Neutrophil (primary cell): ENCODE measurements around the gene INPP4B.

Experiments
- H3K27ac ChIP-seq: fragments of 200-600 bp; sonication (generic); 2 replicates; pipeline ENCODE4 v1.5.1; 2016; ENCODE audit warnings: mild to moderate bottlenecking, moderate library complexity
- H3K27me3 ChIP-seq: fragments of 200-600 bp; sonication (generic); 2 replicates; pipeline ENCODE4 v1.6.0; 2016; ENCODE audit warnings: mild to moderate bottlenecking
- H3K36me3 ChIP-seq: fragments of 200-600 bp; sonication (generic); 2 replicates; pipeline ENCODE4 v1.5.1; 2017
- H3K4me1 ChIP-seq, 2 experiments: fragments of 200-600 bp in 1 of 2; sonication (generic) in 1 of 2; 1 replicate in 1 of 2; 2 replicates in 1 of 2; pipeline versions ENCODE4 v1.5.1 to v1.6.1; 2013 to 2016; ENCODE audit warnings: low read depth in 1 of 2, low read length in 1 of 2, mild to moderate bottlenecking in 1 of 2, moderate library complexity in 1 of 2; ENCODE audit not compliant: control insufficient read depth in 1 of 2, insufficient read depth in 1 of 2
- H3K4me3 ChIP-seq, 2 experiments: fragments of 200-600 bp in 1 of 2; sonication (generic) in 1 of 2; 1 replicate in 1 of 2; 2 replicates in 1 of 2; pipeline ENCODE4 v1.5.1; 2013 to 2016; ENCODE audit warnings: low read depth in 1 of 2, low read length in 1 of 2, mild to moderate bottlenecking in 1 of 2, moderate library complexity in 1 of 2
- H3K9me3 ChIP-seq: fragments of 200-600 bp; sonication (generic); 2 replicates; pipeline ENCODE4 v1.5.1; 2016
- CTCF ChIP-seq: fragments of 200-600 bp; sonication (generic); IDR thresholded peaks from 2 replicates; pipeline ENCODE4 v1.5.1; 2016; ENCODE audit warnings: antibody characterized with exemption

The INPP4B gene

GRCh38 chr4:142158980-142159379 is 687.1 kb downstream of the INPP4B start:
- H3K4me3 ChIP-seq = no peak overlapping the region
- H3K36me3 ChIP-seq = no peaks in the 10 kb centered on the region
- H3K9me3 ChIP-seq = no peaks in the 10 kb centered on the region
- TF ChIP-seq CTCF = no peak
- no peaks in the 10 kb centered on the region for H3K27me3 ChIP-seq
- no peak overlapping the region for H3K27ac ChIP-seq
- H3K4me1 ChIP-seq = no peaks in the 10 kb centered on the region

- Histone ChIP-seq H3K27ac (no peak overlapping the region), H3K4me3 (no peak overlapping the region), H3K27me3 (no peaks in the 10 kb centered on the region), H3K9me3 (no peaks in the 10 kb centered on the region), H3K4me1 (no peaks in the 10 kb centered on the region), H3K36me3 (no peaks in the 10 kb centered on the region)
- no peak for TF ChIP-seq CTCF
These were observed 689.8 kb downstream of the INPP4B start for GRCh38 chr4:142156256-142156655.

- Histone ChIP-seq H3K36me3 (no peaks in the 10 kb centered on the region), H3K4me3 (no peak overlapping the region)
These were observed 690.8 kb downstream of the INPP4B start for GRCh38 chr4:142155347-142155746.

GRCh38 chr4:142150483-142150882 is 695.6 kb downstream of the INPP4B start:
- no peak overlapping the region for H3K4me3 ChIP-seq
- no peaks in the 10 kb centered on the region for H3K9me3 ChIP-seq
- no peak overlapping the region for H3K27ac ChIP-seq
- TF ChIP-seq CTCF = no peak
- H3K27me3 ChIP-seq = no peaks in the 10 kb centered on the region
- no peaks in the 10 kb centered on the region for H3K36me3 ChIP-seq
- H3K4me1 ChIP-seq = no peaks in the 10 kb centered on the region

More at GRCh38 chr4:142155347-142155746, 690.8 kb downstream of the INPP4B start:
- no peak overlapping the region for H3K27ac ChIP-seq
- no peaks in the 10 kb centered on the region for H3K27me3 ChIP-seq
- TF ChIP-seq CTCF = no peak
- H3K9me3 ChIP-seq = no peaks in the 10 kb centered on the region
- no peaks in the 10 kb centered on the region for H3K4me1 ChIP-seq

- Histone ChIP-seq H3K27me3 (no peaks in the 10 kb centered on the region), H3K36me3 (no peaks in the 10 kb centered on the region), H3K27ac (no peak overlapping the region), H3K9me3 (no peaks in the 10 kb centered on the region), H3K4me1 (no peaks in the 10 kb centered on the region), H3K4me3 (no peak overlapping the region)
- TF ChIP-seq CTCF = no peak
These were observed 701.3 kb downstream of the INPP4B start for GRCh38 chr4:142144813-142145212.
